Activated B cell treated with CpG ODN at 0.5 μM for 24 hours (primary cell): ENCODE data around the gene PPIE. TPM values are rescaled to one million over a fixed set of nuclear protein-coding genes. Genes with fewer than 3 reads are reported as not detected.

Experiments
- ATAC-seq: fragments of 200-7000 bp; cut with Tn5 transposase; one replicate; pipeline ENCODE4 v1.10.0; 2021; ENCODE audit warnings: low read depth, mild to moderate bottlenecking, moderate library complexity
- CTCF ChIA-PET: fragments of 350-600 bp; sonication (Branson Sonifier 250); formaldehyde crosslinking; loops from one replicate; lab custom pipeline; 2021; ENCODE audit warnings: antibody characterized with exemption; lab: Charles Lee
- POLR2A ChIA-PET: fragments of 350-600 bp; sonication (Branson Sonifier 250); formaldehyde crosslinking; loops from one replicate; lab custom pipeline; 2021; ENCODE audit warnings: antibody characterized with exemption; lab: Charles Lee
- DNase-seq: peaks from one replicate; pipeline ENCODE4 v3.0.0; 2022
- H3K27ac Mint-ChIP-seq: one replicate; pipeline ENCODE4 v1.8.0; 2020; ENCODE audit warnings: mixed read lengths
- H3K27me3 Mint-ChIP-seq: one replicate; pipeline ENCODE4 v1.8.0; 2021; ENCODE audit warnings: mixed read lengths
- H3K36me3 Mint-ChIP-seq: one replicate; pipeline ENCODE4 v1.8.0; 2021; ENCODE audit warnings: low read depth, mixed read lengths
- H3K4me1 Mint-ChIP-seq: one replicate; pipeline ENCODE4 v1.8.0; 2021; ENCODE audit warnings: mixed read lengths
- H3K4me3 Mint-ChIP-seq: one replicate; pipeline ENCODE4 v1.8.0; 2020; ENCODE audit warnings: mild to moderate bottlenecking, mixed read lengths
- H3K9me3 Mint-ChIP-seq: one replicate; pipeline ENCODE4 v1.8.0; 2020; ENCODE audit warnings: mixed read lengths
- intact Hi-C: fragments of 100-400 bp; cut with micrococcal nuclease; formaldehyde crosslinking; loops from one replicate; pipeline ENCODE4 v1.15.1; 2024
- total RNA-seq: library from RNA; stranded (reverse); gene quantifications from 2 replicates; pipeline ENCODE4 v1.2.3, GENCODE V29; 2022
- TF ChIP-seq, protein P1 (sequence below): fragments of 200-600 bp; IDR thresholded peaks from one replicate; pipeline ENCODE4 v1.8.0; 2022; ENCODE audit warnings: antibody characterized with exemption, mild to moderate bottlenecking

The PPIE gene
- total RNA-seq, 1 donor from 2014 or later: 68.5 TPM

GRCh38 chr1:39752703-39753102, 14.0 kb downstream of the PPIE start:
- H3K9me3 Mint-ChIP-seq: no peaks in the 10 kb centered on the region
- H3K36me3 Mint-ChIP-seq: peaks cover 97% of the 10 kb centered on the region
- TF ChIP-seq, protein P1, sequence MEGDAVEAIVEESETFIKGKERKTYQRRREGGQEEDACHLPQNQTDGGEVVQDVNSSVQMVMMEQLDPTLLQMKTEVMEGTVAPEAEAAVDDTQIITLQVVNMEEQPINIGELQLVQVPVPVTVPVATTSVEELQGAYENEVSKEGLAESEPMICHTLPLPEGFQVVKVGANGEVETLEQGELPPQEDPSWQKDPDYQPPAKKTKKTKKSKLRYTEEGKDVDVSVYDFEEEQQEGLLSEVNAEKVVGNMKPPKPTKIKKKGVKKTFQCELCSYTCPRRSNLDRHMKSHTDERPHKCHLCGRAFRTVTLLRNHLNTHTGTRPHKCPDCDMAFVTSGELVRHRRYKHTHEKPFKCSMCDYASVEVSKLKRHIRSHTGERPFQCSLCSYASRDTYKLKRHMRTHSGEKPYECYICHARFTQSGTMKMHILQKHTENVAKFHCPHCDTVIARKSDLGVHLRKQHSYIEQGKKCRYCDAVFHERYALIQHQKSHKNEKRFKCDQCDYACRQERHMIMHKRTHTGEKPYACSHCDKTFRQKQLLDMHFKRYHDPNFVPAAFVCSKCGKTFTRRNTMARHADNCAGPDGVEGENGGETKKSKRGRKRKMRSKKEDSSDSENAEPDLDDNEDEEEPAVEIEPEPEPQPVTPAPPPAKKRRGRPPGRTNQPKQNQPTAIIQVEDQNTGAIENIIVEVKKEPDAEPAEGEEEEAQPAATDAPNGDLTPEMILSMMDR: no peak
- ATAC-seq (no peak), DNase-seq (no peak)
- no peaks in the 10 kb centered on the region for H3K27me3 Mint-ChIP-seq
- CTCF ChIA-PET: no interaction called here
- H3K4me1 Mint-ChIP-seq: no peaks in the 10 kb centered on the region
- H3K4me3 Mint-ChIP-seq: no peak overlapping the region
- no peak overlapping the region for H3K27ac Mint-ChIP-seq
- POLR2A ChIA-PET: interaction anchor here (0.7 kb wide), 1 partner anchor 14 kb away, joined by 4 read pairs; the partner anchor contains the start of gene PPIE
- intact Hi-C loops: no loop called here

GRCh38 chr1:39753132-39754025, 14.7 kb downstream of the PPIE start:
- Mint-ChIP-seq H3K4me3 (no peak overlapping the region), H3K36me3 (peaks cover 97% of the 10 kb centered on the region), H3K4me1 (no peaks in the 10 kb centered on the region), H3K27ac (no peak overlapping the region), H3K9me3 (no peaks in the 10 kb centered on the region), H3K27me3 (no peaks in the 10 kb centered on the region)
- DNase-seq: no peak
- TF ChIP-seq, protein P1: no peak
- intact Hi-C loops: no loop called here
- CTCF ChIA-PET: no interaction called here
- no peak for ATAC-seq
- POLR2A ChIA-PET: no interaction called here

DNA sequence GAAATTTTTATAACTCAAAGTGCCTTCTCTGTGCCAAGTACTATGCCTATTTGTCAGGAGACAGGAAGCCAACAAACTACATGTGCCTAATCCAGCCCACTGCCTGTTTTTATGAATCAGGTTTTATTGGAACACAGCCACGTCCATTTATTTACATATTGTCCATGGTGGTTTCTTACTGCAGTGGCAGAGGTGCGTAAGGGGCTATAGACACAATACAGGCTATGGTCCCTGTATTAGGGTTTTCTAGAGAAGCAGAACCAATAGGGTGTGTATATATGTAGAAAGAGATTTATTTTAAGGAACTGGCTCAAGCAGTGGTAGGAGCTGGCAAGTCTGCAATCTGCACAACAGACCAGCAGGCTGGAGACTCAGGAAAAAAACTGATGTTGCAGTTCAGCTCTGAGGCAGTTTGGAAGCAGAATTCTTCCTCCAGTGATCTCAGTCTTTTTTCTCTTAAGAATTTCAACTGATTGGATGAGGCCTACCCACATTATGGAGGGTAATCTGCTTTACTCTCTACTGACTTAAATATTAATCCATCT, 15.4 kb downstream of the PPIE start:
- TF ChIP-seq, protein P1: no peak
- DNase-seq: no peak
- H3K36me3 Mint-ChIP-seq: peaks cover 96% of the 10 kb centered on the region
- POLR2A ChIA-PET: interaction anchor here (1.4 kb wide), 1 partner anchor 15 kb away, joined by 4 read pairs; the partner anchor contains the start of gene PPIE
- H3K27me3 Mint-ChIP-seq: no peaks in the 10 kb centered on the region
- no peak for ATAC-seq
- intact Hi-C loops: no loop called here
- H3K27ac Mint-ChIP-seq: no peak overlapping the region
- H3K9me3 Mint-ChIP-seq: no peaks in the 10 kb centered on the region
- CTCF ChIA-PET: no interaction called here
- no peaks in the 10 kb centered on the region for H3K4me1 Mint-ChIP-seq
- no peak overlapping the region for H3K4me3 Mint-ChIP-seq

DNA sequence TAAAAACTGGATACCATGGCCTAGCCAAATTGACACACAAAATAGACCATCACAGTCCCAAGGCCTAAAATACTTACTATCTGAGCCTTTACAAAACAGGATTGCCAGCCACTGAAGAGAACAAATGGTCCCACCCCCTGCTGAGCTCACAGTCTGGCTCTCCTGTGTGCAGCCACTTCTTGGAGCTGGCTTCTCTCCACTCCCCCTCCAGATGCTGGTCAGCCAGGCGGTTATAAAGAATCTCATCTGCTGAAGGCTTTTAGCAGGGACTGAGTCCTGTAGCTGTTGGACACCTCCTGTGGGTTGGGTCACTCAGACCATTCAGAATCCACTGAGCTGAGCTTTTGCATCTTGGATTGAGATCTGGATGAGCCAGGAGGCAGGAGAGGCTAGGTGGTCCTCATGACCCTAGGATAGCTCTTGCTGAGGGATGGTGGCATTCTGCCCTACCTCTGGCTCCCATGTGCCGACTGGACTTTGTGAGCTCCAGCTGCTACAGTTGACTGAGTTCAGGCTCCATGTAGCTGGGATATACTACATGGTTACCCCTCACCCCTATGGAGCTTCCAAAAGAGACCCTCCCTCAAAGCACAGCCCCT, 16.3 kb downstream of the PPIE start:
- no peaks in the 10 kb centered on the region for H3K27me3 Mint-ChIP-seq
- H3K4me1 Mint-ChIP-seq: no peaks in the 10 kb centered on the region
- ChIA-PET POLR2A (interaction anchor here (1.4 kb wide), 1 partner anchor 16 kb away, joined by 4 read pairs; the partner anchor contains the start of gene PPIE), CTCF (no interaction called here)
- intact Hi-C loops: no loop called here
- H3K4me3 Mint-ChIP-seq: no peak overlapping the region
- DNase-seq (no peak), ATAC-seq (no peak)
- H3K9me3 Mint-ChIP-seq: no peaks in the 10 kb centered on the region
- H3K36me3 Mint-ChIP-seq: peaks cover 96% of the 10 kb centered on the region
- TF ChIP-seq, protein P1: no peak
- no peak overlapping the region for H3K27ac Mint-ChIP-seq
